GM18873 (cell line): ENCODE data around the gene PROB1.
"Not testable (repeated sequence)": the region's sequence is repeated elsewhere in the genome, so short reads cannot be mapped to it uniquely, and the experiment has no call there.

Source experiments
- ATAC-seq: cut with Tn5 transposase; IDR thresholded peaks from one replicate; pipeline ENCODE4 v1.9.1; 2021; ENCODE audit warnings: mild to moderate bottlenecking, moderate library complexity, moderate number of reproducible peaks; ENCODE audit not compliant: unreplicated experiment, low FRiP score

Gene PROB1

GRCh38 chr5:139354186-139354585 lies 40.7 kb downstream of the PROB1 start:
- ATAC-seq, result no peak

- ATAC-seq, result not testable (repeated sequence)
Observed at GRCh38 chr5:139347863-139348262, 47.0 kb downstream of the PROB1 start.

- not testable (repeated sequence) for ATAC-seq
Observed at GRCh38 chr5:139345442-139345841, 49.5 kb downstream of the PROB1 start.

- no peak for ATAC-seq
Observed at GRCh38 chr5:139344177-139344576, 50.7 kb downstream of the PROB1 start.

- ATAC-seq, result no peak
Observed at GRCh38 chr5:139343476-139343875, 51.4 kb downstream of the PROB1 start.

- ATAC-seq, result no peak
Observed at GRCh38 chr5:139342423-139342723, 52.5 kb downstream of the PROB1 start.

GRCh38 chr5:139341689-139342422 lies 53.0 kb downstream of the PROB1 start, which contains the start of gene PAIP2:
PAIP2 (plus strand) TSS chr5:139341854; CDS start chr5:139363785, 21,931 bp downstream.
- ATAC-seq, result peak; percentile 87

- no peak for ATAC-seq
Observed at GRCh38 chr5:139341187-139341688, 53.7 kb downstream of the PROB1 start.
